Kidney epithelial cell (primary cell): Measurements from ENCODE around the gene FBRSL1. TPM values are rescaled to one million over a fixed set of nuclear protein-coding genes. Genes with fewer than 3 reads are reported as not detected.

Experiments used
- DNase-seq: peaks from one replicate; pipeline ENCODE4 v3.0.0-alpha.2; 2010; ENCODE audit warnings: low read depth
- H3K27me3 ChIP-seq: 2 replicates; pipeline ENCODE4 v1.6.0; 2011; ENCODE audit warnings: low read length; ENCODE audit not compliant: control insufficient read depth, insufficient read depth
- H3K36me3 ChIP-seq: 2 replicates; pipeline ENCODE4 v1.5.1; 2011; ENCODE audit warnings: low read length; ENCODE audit not compliant: control insufficient read depth, insufficient read depth
- H3K4me3 ChIP-seq: 2 replicates; pipeline ENCODE4 v1.5.1; 2011; ENCODE audit warnings: low read depth, mild to moderate bottlenecking, control low read depth, low read length
- total RNA-seq: library from RNA; depleted of rRNA; stranded (reverse); fragments of >200 nt; gene quantifications from 2 replicates; pipeline ENCODE4 v1.2.3, GENCODE V29; 2015
- TF ChIP-seq, protein P1 (sequence below): IDR thresholded peaks from 2 replicates; pipeline ENCODE4 v1.5.1; 2011; ENCODE audit warnings: mild to moderate bottlenecking, moderate library complexity, low read length, control low read depth, inconsistent platforms; ENCODE audit not compliant: insufficient read depth, poor library complexity, severe bottlenecking

FBRSL1 gene
- total RNA-seq, 1 donor from 2014 or later: 22.9 TPM

GRCh38 chr12:132520421-132521199 is 30.7 kb downstream of the FBRSL1 start:
- Histone ChIP-seq H3K4me3 (no peak overlapping the region), H3K36me3 (no peaks in the 10 kb centered on the region), H3K27me3 (no peaks in the 10 kb centered on the region)
- DNase-seq: no peak
- TF ChIP-seq, protein P1, sequence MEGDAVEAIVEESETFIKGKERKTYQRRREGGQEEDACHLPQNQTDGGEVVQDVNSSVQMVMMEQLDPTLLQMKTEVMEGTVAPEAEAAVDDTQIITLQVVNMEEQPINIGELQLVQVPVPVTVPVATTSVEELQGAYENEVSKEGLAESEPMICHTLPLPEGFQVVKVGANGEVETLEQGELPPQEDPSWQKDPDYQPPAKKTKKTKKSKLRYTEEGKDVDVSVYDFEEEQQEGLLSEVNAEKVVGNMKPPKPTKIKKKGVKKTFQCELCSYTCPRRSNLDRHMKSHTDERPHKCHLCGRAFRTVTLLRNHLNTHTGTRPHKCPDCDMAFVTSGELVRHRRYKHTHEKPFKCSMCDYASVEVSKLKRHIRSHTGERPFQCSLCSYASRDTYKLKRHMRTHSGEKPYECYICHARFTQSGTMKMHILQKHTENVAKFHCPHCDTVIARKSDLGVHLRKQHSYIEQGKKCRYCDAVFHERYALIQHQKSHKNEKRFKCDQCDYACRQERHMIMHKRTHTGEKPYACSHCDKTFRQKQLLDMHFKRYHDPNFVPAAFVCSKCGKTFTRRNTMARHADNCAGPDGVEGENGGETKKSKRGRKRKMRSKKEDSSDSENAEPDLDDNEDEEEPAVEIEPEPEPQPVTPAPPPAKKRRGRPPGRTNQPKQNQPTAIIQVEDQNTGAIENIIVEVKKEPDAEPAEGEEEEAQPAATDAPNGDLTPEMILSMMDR: no peak

DNA sequence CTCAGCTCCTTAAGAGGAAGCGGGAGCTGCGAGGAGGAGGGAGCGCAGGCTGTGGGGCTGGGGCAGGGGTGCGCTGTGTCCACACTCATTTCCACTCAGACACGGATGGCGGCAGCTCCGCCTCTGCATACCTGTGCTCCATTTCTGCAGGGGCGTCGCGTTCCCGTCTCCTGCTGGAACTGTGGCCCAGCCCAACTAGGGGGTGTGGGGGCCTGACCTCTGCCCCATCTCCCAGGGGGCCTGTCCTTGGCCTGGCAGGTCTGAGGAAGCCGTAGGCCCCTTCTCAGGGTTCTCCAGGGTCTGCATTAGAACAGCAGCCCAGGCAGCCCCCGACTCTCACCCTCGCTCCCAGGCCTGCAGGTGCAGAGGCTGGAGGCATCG is 31.2 kb downstream of the FBRSL1 start:
- Histone ChIP-seq H3K27me3 (no peaks in the 10 kb centered on the region), H3K4me3 (no peak overlapping the region), H3K36me3 (no peaks in the 10 kb centered on the region)
- no peak for DNase-seq
- TF ChIP-seq, protein P1: no peak

DNA sequence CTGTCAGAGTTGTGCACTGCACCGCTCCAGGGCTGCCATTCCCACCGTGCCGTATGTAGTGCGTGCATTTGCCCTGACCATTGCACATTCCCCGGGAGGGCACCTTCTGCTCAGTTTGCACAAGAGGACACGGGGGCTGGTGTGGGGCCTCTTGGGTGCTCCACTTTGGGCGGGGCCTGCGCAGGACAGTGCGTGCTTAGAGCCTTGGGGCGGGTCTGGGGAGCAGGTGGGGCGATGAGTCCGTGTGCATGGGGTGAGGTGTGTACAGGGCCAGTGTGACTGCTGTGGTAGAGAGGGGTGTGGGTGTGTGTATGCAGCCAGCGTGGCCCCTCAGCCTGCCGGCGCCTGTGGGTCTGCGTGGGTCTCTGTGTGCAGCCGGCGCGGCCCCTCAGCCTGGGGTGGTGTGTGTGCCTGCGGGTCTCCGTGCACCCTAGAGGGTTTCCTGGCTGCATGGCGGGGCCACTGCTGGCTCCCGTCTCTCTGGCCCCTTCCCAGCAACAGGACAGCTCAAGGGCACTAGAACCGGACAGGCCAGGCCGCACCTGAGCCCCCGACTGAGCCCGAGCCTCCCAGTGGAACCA is 31.9 kb downstream of the FBRSL1 start:
- H3K27me3 ChIP-seq: no peaks in the 10 kb centered on the region
- H3K4me3 ChIP-seq: no peak overlapping the region
- DNase-seq: no peak
- TF ChIP-seq, protein P1: no peak
- no peaks in the 10 kb centered on the region for H3K36me3 ChIP-seq

GRCh38 chr12:132522592-132523380 is 32.8 kb downstream of the FBRSL1 start:
- H3K4me3 ChIP-seq: no peak overlapping the region
- no peaks in the 10 kb centered on the region for H3K27me3 ChIP-seq
- no peaks in the 10 kb centered on the region for H3K36me3 ChIP-seq
- TF ChIP-seq, protein P1: no peak
- no peak for DNase-seq

- no peak overlapping the region for H3K4me3 ChIP-seq
- no peaks in the 10 kb centered on the region for H3K36me3 ChIP-seq
- TF ChIP-seq, protein P1: peak; percentile 79
- DNase-seq: no peak
- H3K27me3 ChIP-seq: no peaks in the 10 kb centered on the region
Observed at GRCh38 chr12:132523576-132524331, 33.8 kb downstream of the FBRSL1 start.
